Measurements from ENCODE around the gene HTR3A.
A peak's percentile ranks its signal among the peaks of the same experiment; 100 is the strongest.
"Not testable (repeated sequence)": the region's sequence is repeated elsewhere in the genome, so short reads cannot be mapped to it uniquely, and the experiment has no call there.

The HTR3A gene

DNA sequence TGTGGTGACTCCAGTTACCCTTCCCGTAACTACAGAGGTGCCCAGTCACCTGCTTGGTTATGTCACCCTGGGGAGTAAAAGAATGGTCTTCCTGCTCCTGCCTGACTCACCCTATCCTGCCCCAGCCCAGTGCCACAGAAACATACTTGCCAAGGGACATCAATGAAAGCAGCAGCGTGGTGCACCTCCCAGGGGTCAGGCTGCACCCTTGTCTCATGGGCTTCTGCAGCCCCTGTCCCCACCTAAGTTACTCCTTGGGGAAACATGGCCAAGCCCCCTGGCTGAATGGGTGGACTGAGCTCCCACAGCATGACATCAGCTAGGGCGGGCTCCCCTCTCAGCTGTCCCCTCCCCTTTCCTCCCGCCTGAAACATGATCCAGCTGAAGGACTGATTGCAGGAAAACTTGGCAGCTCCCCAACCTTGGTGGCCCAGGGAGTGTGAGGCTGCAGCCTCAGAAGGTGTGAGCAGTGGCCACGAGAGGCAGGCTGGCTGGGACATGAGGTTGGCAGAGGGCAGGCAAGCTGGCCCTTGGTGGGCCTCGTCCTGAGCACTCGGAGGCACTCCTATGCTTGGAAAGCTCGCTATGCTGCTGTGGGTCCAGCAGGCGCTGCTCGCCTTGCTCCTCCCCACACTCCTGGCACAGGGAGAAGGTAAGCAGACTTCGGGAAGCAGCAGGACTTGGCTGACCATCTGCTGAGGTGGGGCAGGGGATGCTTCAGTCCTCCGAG is at the start of gene HTR3A:
Gene HTR3A (plus strand): TSS at position 368 of the 730 bp plus-strand sequence. CDS start 218 bp downstream, at position 586.
- peak; percentile 63 for DNase-seq (ENCODE audit: low spot score)

DNA sequence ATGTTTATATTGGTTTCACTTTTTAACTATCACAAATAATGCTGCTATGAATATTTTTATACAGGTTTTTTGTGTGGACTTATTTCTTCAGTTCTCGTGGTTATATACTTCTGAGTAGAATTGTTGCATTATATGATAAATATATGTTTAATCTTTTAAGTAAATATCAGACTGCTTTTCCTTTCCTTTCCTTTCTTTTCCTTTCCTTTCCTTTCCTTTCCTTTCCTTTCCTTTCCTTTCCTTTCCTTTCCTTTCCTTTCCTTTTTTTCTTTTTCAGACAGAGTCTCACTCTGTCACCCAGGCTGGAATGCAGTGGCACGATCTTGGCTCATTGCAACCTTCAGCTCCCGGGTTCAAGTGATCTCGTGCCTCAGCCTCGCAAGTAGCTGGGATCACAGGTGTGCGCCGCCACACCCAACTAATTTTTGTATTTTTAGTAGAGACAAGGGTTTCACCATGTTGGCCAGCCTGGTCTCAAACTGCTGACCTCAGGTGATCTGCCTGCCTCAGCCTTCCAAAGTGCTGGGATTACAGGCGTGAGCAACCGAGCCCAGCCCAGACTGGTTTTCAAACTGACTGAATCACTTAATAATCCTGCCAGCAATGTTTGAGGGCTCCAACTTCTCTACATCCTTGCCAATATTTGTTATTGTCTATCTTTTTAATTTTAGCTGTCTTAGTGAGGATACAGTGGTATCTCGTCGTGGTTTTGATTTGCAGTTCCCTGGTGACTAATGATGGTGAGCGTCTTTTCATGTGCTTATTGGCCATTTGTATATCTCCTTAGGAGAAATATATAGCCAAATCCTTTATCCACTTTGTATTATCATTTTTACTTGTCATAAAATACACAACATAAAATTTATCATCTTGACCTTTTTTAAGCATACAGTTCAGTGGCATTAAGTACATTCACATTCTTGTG is 48.4 kb upstream of the HTR3A start:
- DNase-seq (ENCODE audit: low spot score): peak; percentile 8

DNA sequence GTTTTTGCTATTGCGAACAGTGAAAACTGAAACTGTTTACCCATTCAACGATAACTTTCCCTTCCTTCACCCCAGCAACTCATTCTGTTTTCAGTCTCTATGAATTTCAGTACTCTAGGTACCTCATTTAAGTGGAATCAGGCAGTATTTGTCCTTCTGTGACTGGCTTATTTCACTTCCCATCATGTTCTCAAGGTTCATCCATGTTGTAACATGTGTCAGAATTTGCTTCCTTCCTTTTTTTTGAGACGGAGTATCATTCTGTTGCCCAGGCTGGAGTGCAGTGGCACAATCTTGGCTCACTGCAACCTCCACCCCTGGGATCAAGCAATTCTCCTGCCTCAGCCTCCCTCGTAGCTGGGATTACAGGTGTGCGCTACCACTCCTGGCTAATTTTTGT is 46.6 kb upstream of the HTR3A start:
- no peak for DNase-seq (ENCODE audit: low spot score)

DNA sequence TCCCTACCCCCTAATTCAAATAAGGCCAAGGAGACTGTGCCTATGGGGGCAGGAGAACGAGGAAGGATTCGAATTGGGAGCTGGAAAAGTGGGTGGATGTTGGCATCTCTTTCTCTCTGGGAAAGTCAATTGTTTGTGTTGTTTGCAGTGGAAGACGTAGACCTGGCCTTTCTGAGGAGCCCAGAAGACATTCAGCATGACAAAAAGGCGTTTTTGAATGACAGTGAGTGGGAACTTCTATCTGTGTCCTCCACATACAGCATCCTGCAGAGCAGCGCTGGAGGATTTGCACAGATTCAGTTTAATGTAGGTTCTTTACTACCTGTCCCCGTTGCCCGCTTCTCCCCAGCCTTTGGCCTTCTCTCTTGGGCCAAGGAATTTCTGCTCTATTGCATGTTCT is 42.1 kb upstream of the HTR3A start:
- DNase-seq (ENCODE audit: low spot score): no peak

DNA sequence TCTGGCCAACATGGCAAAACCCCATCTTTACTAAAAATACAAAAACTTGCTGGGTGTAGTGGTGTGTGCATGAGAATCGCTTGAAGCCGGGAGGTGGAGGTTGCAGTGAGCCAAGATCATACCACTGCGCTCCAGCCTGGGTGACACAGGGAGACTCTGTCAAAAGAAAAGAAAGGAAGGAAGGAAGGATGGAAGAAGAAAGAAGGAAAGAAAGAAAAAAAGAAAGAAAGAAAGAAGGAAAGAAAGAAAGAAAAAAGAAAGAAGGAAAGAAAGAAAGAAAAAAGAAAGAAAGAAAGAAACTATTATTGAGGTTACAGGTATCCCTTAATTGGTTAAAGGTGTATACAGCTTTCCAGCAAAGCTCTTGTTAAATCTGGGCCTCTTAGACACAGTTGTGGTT is 40.7 kb upstream of the HTR3A start:
- not testable (repeated sequence) for DNase-seq (ENCODE audit: low spot score)

DNA sequence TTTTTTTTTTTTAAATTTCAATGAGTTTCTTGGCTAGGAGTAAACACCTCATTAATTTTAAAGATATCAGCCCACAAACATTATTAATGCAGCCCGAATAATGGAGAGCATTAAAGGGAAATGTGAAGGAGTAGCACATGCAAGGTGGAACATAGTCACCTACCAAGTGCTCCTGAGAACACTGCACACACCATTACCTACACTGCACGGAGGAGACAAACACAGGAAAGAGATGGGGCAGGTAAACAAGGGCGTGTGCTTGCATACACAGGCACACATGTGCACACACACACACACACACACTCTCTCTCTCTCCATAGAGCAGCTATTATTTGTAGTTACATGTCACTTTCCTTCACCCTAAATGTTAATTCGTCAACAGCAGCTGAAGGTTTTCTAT is 40.1 kb upstream of the HTR3A start:
- no peak for DNase-seq (ENCODE audit: low spot score)

DNA sequence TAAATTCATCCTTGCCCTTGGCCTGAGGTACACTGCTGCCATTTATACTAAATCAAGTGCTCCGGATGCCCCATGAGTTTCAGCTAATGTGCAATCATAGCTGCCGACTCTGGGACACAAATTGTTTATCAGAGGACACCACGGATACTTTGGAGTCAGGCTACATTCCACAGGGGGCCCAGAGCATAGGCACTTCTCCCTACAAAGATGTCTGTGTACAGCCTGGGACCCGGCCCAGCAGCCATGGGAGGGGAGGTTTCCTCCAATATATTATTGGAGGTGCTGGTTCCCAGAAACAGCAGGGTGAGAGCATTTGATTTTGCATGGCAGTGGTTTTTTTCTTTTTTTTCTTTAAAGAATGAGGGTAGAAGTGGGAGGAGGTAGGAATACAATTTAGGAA is 39.0 kb upstream of the HTR3A start:
- no peak for DNase-seq (ENCODE audit: low spot score)

DNA sequence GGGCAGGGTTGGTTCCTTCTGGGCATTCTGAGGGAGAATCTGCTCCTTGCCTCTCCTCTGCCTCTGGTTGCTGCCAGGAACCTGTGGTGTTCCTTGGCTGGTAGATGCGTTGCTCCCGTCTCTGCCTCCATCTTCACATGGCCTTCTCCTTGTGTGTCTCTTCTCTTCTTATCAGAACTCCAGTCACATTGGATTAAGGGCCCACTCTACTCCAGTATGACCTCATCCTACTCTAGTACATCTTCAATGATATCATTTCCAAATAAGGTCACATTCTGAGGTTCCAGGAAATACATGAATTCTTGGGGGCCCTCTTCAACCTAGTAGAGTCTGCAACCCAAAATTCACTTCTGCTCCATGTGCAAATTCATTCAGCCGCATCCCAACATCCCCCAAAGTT is 37.0 kb upstream of the HTR3A start:
- DNase-seq (ENCODE audit: low spot score): no peak

DNA sequence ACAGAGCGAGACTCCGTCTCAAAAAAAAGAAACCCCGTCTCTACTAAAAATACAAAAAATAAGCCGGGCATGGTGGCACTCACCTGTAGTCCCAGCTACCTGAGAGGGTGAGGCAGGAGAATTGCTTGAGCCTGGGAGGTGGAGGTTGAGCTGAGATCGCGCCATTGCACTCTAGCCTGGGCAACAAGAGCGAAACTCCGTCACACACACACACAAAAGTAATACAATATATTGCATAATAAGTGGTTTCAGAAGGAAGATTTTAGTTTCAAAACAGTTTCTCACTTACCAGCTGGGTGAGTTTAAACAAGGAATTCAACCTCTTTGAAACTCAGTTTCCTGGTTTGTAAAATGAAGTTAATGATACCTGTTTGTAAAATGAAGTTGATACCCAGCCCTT is 32.7 kb upstream of the HTR3A start:
- no peak for DNase-seq (ENCODE audit: low spot score)

DNA sequence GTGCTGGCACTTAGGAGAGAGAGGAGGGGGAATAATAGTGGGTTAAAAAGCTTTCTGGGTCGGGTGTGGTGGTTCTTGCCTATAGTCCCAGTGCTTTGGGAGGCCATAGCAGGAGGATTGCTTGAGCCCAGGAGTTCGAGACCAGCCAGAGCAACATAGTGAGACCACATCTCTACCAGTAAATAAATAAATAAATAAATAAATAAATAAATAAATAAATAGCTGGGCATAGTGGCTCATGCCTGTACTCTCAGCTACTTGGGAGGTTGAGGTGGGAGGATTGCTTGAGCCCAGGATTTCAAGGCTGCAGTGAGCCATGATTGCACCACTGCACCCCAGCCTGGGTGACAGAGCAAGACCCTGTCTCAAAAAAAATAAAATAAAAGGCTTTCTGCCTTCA is 28.7 kb upstream of the HTR3A start:
- DNase-seq (ENCODE audit: low spot score): not testable (repeated sequence)

DNA sequence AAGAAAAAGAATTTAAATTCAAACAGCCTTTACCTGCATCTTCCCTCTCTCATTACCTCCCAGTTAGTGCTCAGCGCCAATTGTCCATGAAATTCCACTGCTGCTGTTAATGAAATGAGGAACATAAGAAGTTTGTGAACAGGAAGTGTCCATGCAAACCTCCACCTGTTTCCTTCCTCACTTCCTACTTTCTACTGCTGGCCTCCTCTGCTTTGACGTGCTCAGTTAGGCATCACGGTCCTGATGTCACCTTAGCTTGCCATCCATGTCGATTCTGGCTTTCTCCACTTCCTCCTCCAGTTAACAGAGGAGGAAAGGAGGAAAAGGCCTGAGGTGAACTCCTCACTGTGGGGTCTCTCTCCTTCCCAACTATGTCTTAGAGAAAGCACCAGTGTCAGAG is 26.9 kb upstream of the HTR3A start:
- DNase-seq (ENCODE audit: low spot score): no peak

DNA sequence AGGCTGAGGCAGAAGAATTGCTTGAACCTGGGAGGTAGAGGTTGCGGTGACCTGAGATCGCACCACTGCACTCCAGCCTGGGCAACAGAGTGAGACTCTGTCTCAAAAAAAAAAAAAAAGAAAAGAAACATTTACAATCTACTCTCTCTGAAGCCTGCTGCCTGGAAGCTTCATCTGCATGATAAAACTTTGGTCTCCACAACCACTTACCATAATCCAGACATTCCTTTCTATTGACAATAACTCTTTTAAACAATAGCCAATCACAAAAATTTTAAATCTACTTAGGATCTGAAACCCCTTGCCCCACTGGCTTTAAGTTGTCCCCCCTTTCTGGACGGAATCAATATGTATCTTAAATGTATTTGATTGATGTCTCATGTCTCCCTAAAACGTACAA is 25.0 kb upstream of the HTR3A start:
- no peak for DNase-seq (ENCODE audit: low spot score)

DNA sequence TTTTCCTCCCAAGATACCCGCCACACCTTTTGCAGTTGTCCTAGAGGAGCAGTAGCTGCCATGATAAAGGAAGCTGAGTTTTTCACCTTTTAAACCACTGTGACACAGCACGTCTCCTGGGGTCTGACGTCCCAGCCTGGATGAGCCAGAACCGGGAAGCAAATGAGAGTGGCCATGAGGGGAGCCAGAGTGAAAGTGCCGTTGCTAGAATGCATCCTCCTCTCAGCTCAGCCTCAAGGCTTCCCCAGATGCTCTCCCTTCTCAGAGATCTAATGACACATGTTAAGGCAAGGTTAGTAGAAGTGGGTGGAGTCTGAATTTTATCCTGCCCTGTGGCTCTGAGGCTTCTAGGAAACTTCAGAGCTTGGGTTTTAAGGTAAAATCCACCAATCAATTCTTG is 23.4 kb upstream of the HTR3A start:
- DNase-seq (ENCODE audit: low spot score): no peak

DNA sequence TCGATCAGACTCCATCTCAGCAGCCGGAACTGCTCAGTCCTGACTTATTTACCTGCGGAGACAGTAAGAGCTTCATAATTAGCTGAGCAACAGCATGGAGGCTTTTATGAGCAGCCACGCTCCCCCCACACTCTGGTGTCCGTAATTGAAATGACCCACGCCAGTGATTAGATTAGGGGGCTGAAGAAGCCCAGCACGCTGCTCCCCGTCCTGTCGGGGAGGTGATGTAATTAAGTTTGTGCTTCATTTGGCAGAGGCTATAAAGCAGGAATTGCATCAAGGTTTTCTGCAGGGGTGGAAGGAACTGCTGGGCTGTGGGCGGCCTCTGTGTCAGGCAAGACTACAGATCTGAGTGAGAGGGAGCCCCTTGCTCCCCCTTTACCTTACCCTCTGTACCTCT is 22.8 kb upstream of the HTR3A start:
- DNase-seq (ENCODE audit: low spot score): no peak

DNA sequence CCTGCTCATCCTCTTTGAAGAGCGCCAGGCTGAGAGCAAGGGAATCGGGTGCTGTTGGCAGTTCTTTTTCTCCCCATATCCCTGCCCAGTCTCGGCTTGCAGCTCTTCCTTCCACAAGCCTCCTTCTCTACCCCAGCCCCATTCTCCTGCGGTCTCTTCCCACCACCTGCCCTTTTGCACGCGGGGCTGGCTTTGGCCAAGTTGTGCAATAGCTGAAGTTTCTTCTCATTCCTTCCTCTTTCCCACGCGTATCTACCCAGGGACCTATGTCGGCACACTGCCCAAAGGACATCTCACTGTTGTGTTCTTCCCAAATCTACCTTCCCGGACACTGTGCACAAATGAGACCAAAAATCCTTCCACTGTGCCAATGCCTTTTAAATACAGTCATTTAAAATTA is 22.3 kb upstream of the HTR3A start:
- no peak for DNase-seq (ENCODE audit: low spot score)

DNA sequence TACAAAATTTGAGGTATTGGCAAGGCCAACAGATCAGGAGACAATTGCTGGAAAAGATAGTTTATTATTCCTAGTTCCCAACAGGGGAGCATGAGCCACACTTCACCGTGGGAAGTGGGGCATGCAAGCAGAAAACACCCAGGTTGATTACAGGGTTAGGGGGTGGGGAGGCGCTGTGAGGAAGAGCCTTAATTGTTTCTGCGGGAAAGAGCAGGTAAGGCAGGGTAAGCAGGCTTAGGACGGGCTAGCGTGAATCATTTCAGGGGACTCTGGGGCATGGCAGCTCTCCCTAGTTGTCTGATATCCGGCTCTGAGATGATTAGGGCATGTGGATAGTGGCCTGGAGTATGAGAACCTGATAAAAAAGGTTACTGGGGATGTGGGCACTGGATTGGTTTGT is 20.7 kb upstream of the HTR3A start:
- no peak for DNase-seq (ENCODE audit: low spot score)

DNA sequence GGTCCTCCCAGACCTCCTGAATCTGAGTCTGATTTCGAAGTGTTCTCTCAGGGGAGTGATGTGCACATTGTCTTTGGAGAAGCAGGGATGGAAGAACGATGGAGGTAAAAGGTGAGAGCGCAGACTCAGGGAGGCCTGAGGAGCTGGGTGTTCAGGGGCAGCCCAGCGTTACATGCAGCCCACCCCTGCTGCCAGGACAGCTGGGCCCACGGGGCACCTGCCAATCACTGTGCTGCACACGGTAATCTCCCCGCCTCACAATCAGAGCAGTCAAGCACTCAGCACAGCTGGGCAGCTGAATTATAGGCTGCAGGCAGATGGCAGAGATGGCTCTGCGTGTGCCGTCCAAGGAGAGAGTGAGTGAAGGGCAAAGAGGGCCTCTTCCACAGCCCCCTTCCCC is 17.9 kb upstream of the HTR3A start:
- DNase-seq (ENCODE audit: low spot score): no peak

DNA sequence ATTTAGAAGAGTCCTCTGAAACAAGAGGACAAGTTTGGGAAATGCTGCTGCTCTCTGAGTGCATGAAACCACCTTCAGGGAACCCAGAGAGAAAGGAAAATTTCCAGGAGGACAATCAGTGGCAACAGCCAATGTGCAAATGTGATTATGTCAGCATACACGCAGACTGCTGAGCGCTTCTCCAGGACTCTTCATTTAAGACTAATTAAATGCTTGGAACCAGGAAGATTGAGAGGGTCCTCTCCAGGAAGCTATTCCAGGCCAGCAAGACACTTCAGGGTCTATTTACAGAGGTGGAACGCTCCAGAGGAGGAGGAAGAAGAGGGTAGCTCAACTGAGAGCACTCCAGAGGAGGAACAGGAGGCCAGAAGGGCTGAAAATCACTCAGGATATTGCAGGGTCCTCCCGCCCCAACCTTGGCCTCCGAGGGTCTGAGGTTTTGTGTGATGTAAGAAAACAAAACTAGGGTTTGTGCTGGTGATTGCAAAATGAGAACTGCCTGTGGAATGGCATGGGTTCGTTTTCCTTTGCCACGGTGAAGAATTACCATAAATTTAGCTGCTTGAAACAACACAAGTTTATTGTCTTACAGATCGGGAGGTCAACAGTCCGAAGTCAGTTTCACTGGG is 14.1 kb upstream of the HTR3A start:
- no peak for DNase-seq (ENCODE audit: low spot score)

DNA sequence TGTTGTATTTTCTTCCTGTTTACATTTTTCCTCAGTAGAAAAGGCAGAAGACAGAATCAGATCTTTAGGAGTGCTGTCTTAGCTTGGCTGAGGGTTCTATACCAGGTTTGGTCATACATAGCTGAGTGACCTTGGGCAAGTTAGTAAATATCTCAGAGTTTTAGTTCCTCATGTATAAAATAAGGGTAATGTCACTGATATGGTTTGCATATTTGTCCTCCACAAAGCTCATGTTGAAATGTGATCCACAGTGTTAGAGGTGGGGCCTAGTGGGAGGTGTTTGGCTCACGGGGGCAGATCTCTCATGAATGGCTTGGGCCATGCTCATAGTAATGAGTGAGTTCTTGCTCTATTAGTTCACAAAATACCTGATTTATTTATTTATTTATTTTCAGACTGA is 7.5 kb upstream of the HTR3A start:
- no peak for DNase-seq (ENCODE audit: low spot score)

DNA sequence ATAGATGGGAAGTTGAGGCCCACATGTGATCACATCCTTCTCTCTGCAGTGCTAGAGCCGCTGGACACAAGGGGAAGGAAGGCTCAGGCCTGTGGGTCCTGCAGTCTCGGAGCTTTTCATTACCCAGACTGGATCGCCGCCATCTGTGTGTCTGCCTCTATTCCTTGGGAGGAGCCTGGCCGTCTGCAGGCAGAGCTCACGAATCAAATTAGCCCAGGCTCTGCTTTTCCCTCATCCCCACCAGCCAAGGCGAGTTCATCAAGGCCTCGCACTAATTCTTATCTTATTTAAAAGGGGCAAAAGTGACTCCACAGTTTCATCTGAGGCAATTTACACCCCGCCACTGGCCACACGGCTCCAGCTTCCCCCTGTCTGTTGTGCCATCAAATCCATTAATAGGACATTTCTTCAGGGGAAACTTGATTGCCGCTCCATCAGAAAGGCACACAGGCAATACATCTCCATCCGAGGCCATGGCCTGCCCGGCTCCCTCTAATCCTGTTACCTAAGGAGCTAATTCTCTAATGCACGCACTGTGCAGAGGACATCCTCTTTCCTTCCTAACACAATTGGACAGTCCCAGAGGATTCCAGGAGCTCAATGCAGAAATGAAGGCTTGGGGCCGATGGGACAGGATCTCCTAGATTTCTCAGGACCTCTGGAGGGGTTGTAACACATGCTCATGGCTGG is 3.3 kb upstream of the HTR3A start:
- DNase-seq (ENCODE audit: low spot score): no peak

DNA sequence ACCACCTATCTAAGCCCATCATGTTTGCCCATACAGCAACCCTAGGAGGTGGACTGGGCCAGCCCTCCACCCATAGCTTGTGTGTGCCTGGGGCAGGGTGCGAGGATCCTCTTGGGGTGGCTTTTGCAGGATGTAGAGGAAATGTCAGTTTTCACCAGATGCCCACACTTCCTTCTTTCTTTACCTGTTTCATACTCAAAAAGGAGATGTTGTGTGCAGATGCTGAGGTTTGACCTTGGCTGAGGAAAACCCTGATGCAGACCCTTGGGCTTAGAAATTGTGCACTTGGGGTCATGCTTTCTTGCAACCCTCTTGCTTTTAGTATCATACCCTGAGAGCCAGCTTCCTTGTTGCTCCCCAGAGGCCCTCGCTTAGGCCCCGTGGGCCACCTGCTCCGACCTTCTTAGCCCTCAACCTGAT is 2.2 kb downstream of the HTR3A start:
- no peak for DNase-seq (ENCODE audit: low spot score)

DNA sequence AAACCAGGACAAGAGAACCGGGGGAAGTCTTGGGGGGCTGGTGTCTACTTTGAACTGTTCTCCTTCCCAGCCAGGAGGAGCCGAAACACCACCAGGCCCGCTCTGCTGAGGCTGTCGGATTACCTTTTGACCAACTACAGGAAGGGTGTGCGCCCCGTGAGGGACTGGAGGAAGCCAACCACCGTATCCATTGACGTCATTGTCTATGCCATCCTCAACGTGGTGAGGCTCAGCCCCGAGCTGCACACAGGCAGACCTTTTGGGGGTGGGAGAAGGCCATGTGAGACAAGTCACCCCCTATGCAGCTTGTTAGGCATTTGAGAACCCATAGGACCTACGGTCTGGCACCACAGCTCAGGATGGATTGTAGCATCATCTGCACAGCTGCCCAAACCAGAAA is 2.8 kb downstream of the HTR3A start:
- DNase-seq (ENCODE audit: low spot score): no peak
